SK-N-MC (cell line): ENCODE data around the gene IL1RN.

Experiments used
- EZH2 ChIP-seq: fragments of 200-600 bp; sonication (generic); IDR thresholded peaks from one replicate; pipeline ENCODE4 v1.6.1; 2017; ENCODE audit warnings: antibody characterized with exemption
- FOXP2 ChIP-seq: optimal IDR thresholded peaks from 2 replicates; pipeline ENCODE3; 2011; ENCODE audit warnings: mild to moderate bottlenecking, moderate library complexity; ENCODE audit not compliant: insufficient read depth; ENCODE audit errors: extremely low read length, control extremely low read depth
- POLR2AphosphoS5 ChIP-seq: IDR thresholded peaks from 2 replicates; pipeline ENCODE4 v1.6.1; 2012; ENCODE audit warnings: mild to moderate bottlenecking, low read depth, low read length, borderline replicate concordance

DNA sequence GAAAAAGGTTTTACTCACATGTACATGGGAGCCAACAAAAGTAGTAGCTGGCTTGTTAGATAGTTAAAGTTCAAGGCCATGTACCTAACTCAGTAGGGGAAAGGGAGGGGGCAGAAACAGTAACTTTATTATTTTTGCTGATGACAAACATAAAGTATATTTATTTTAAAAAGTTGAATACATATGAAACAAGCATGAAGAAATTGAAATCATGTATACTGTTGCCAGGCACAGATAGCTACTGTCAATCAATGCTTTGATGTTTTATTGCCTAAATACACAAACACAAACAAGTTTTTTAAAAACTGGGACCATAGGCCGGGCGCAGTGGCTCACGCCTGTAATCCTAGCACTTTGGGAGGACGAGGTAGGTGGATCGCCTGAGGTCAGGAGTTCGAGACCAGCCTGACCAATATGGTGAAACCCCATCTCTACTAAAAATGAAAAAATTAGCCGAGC lies 38.8 kb downstream of the IL1RN start:
- TF ChIP-seq POLR2AphosphoS5 (no peak), EZH2 (no peak), FOXP2 (no peak)
